ENCODE data around the gene PLXDC2.

Gene PLXDC2

GRCh38 chr10:20073167-20073566 is 256.9 kb downstream of the PLXDC2 start:
- Histone ChIP-seq H3K4me3 (ENCODE audit: low read length) (no peak overlapping the region), H3K9me3 (ENCODE audit: control insufficient read depth, insufficient read depth, low read length) (no peaks in the 10 kb centered on the region), H3K4me1 (ENCODE audit: control insufficient read depth, insufficient read depth, low read length) (no peaks in the 10 kb centered on the region), H3K27me3 (ENCODE audit: control insufficient read depth, insufficient read depth, low read length) (no peaks in the 10 kb centered on the region), H3K36me3 (ENCODE audit: control insufficient read depth, insufficient read depth, low read length) (no peaks in the 10 kb centered on the region), H3K27ac (ENCODE audit: low read length) (no peak overlapping the region)
- DNase-seq (ENCODE audit: low read depth, low spot score), result no peak
- no CpG with 5 or more reads among the region's 2 CpGs for WGBS (ENCODE audit: insufficient coverage, insufficient read length)

- H3K4me3 ChIP-seq (ENCODE audit: low read length), result no peak overlapping the region
- no peaks in the 10 kb centered on the region for H3K27me3 ChIP-seq (ENCODE audit: control insufficient read depth, insufficient read depth, low read length)
- H3K4me1 ChIP-seq (ENCODE audit: control insufficient read depth, insufficient read depth, low read length), result no peaks in the 10 kb centered on the region
- WGBS (ENCODE audit: insufficient coverage, insufficient read length), result no CpG with 5 or more reads among the region's 1 CpG
- no peaks in the 10 kb centered on the region for H3K9me3 ChIP-seq (ENCODE audit: control insufficient read depth, insufficient read depth, low read length)
- H3K27ac ChIP-seq (ENCODE audit: low read length), result no peak overlapping the region
- no peaks in the 10 kb centered on the region for H3K36me3 ChIP-seq (ENCODE audit: control insufficient read depth, insufficient read depth, low read length)
- DNase-seq (ENCODE audit: low read depth, low spot score), result no peak
These were observed 259.5 kb downstream of the PLXDC2 start for GRCh38 chr10:20075713-20076112.

- WGBS (ENCODE audit: insufficient coverage, insufficient read length), result no CpG with 5 or more reads among the region's 2 CpGs
- Histone ChIP-seq H3K27ac (ENCODE audit: low read length) (no peak overlapping the region), H3K27me3 (ENCODE audit: control insufficient read depth, insufficient read depth, low read length) (no peaks in the 10 kb centered on the region), H3K4me3 (ENCODE audit: low read length) (no peak overlapping the region), H3K4me1 (ENCODE audit: control insufficient read depth, insufficient read depth, low read length) (no peaks in the 10 kb centered on the region), H3K9me3 (ENCODE audit: control insufficient read depth, insufficient read depth, low read length) (no peaks in the 10 kb centered on the region), H3K36me3 (ENCODE audit: control insufficient read depth, insufficient read depth, low read length) (no peaks in the 10 kb centered on the region)
- no peak for DNase-seq (ENCODE audit: low read depth, low spot score)
These were observed 268.2 kb downstream of the PLXDC2 start for GRCh38 chr10:20084451-20084850.

- no peak overlapping the region for H3K4me3 ChIP-seq (ENCODE audit: low read length)
- H3K4me1 ChIP-seq (ENCODE audit: control insufficient read depth, insufficient read depth, low read length), result no peaks in the 10 kb centered on the region
- H3K27me3 ChIP-seq (ENCODE audit: control insufficient read depth, insufficient read depth, low read length), result no peaks in the 10 kb centered on the region
- H3K36me3 ChIP-seq (ENCODE audit: control insufficient read depth, insufficient read depth, low read length), result no peaks in the 10 kb centered on the region
- H3K27ac ChIP-seq (ENCODE audit: low read length), result no peak overlapping the region
- H3K9me3 ChIP-seq (ENCODE audit: control insufficient read depth, insufficient read depth, low read length), result no peaks in the 10 kb centered on the region
- DNase-seq (ENCODE audit: low read depth, low spot score), result no peak
- no CpG with 5 or more reads among the region's 5 CpGs for WGBS (ENCODE audit: insufficient coverage, insufficient read length)
These were observed 268.9 kb downstream of the PLXDC2 start for GRCh38 chr10:20085115-20085514.

- no peak overlapping the region for H3K4me3 ChIP-seq (ENCODE audit: low read length)
- H3K27me3 ChIP-seq (ENCODE audit: control insufficient read depth, insufficient read depth, low read length), result no peaks in the 10 kb centered on the region
- H3K9me3 ChIP-seq (ENCODE audit: control insufficient read depth, insufficient read depth, low read length), result no peaks in the 10 kb centered on the region
- H3K36me3 ChIP-seq (ENCODE audit: control insufficient read depth, insufficient read depth, low read length), result no peaks in the 10 kb centered on the region
- no peak for DNase-seq (ENCODE audit: low read depth, low spot score)
- H3K27ac ChIP-seq (ENCODE audit: low read length), result no peak overlapping the region
- H3K4me1 ChIP-seq (ENCODE audit: control insufficient read depth, insufficient read depth, low read length), result no peaks in the 10 kb centered on the region
- no CpG with 5 or more reads among the region's 2 CpGs for whole genome bisulfite sequencing (ENCODE audit: insufficient coverage, insufficient read length)
These were observed 271.1 kb downstream of the PLXDC2 start for GRCh38 chr10:20087353-20087752.

GRCh38 chr10:20088061-20088701 is 271.9 kb downstream of the PLXDC2 start:
- Histone ChIP-seq H3K9me3 (ENCODE audit: control insufficient read depth, insufficient read depth, low read length) (no peaks in the 10 kb centered on the region), H3K4me3 (ENCODE audit: low read length) (no peak overlapping the region), H3K27ac (ENCODE audit: low read length) (no peak overlapping the region), H3K27me3 (ENCODE audit: control insufficient read depth, insufficient read depth, low read length) (no peaks in the 10 kb centered on the region), H3K36me3 (ENCODE audit: control insufficient read depth, insufficient read depth, low read length) (no peaks in the 10 kb centered on the region), H3K4me1 (ENCODE audit: control insufficient read depth, insufficient read depth, low read length) (no peaks in the 10 kb centered on the region)
- DNase-seq (ENCODE audit: low read depth, low spot score), result no peak
- WGBS (ENCODE audit: insufficient coverage, insufficient read length), result no CpG with 5 or more reads among the region's 1 CpG

- no CpG with 5 or more reads among the region's 3 CpGs for WGBS (ENCODE audit: insufficient coverage, insufficient read length)
- H3K9me3 ChIP-seq (ENCODE audit: control insufficient read depth, insufficient read depth, low read length), result no peaks in the 10 kb centered on the region
- H3K4me1 ChIP-seq (ENCODE audit: control insufficient read depth, insufficient read depth, low read length), result no peaks in the 10 kb centered on the region
- no peak overlapping the region for H3K27ac ChIP-seq (ENCODE audit: low read length)
- no peak for DNase-seq (ENCODE audit: low read depth, low spot score)
- H3K36me3 ChIP-seq (ENCODE audit: control insufficient read depth, insufficient read depth, low read length), result no peaks in the 10 kb centered on the region
- H3K4me3 ChIP-seq (ENCODE audit: low read length), result no peak overlapping the region
- no peaks in the 10 kb centered on the region for H3K27me3 ChIP-seq (ENCODE audit: control insufficient read depth, insufficient read depth, low read length)
These were observed 273.6 kb downstream of the PLXDC2 start for GRCh38 chr10:20089879-20090278.

- DNase-seq (ENCODE audit: low read depth, low spot score), result no peak
These were observed 274.6 kb downstream of the PLXDC2 start for GRCh38 chr10:20090831-20091230.

GRCh38 chr10:20091698-20092097 is 275.5 kb downstream of the PLXDC2 start:
- Histone ChIP-seq H3K36me3 (ENCODE audit: control insufficient read depth, insufficient read depth, low read length) (no peaks in the 10 kb centered on the region), H3K27ac (ENCODE audit: low read length) (no peak overlapping the region), H3K27me3 (ENCODE audit: control insufficient read depth, insufficient read depth, low read length) (no peaks in the 10 kb centered on the region), H3K4me3 (ENCODE audit: low read length) (no peak overlapping the region), H3K9me3 (ENCODE audit: control insufficient read depth, insufficient read depth, low read length) (no peaks in the 10 kb centered on the region), H3K4me1 (ENCODE audit: control insufficient read depth, insufficient read depth, low read length) (no peaks in the 10 kb centered on the region)
- WGBS (ENCODE audit: insufficient coverage, insufficient read length), result no CpG with 5 or more reads among the region's 5 CpGs
- DNase-seq (ENCODE audit: low read depth, low spot score), result no peak

More at GRCh38 chr10:20090831-20091230, 274.6 kb downstream of the PLXDC2 start:
- Histone ChIP-seq H3K27me3 (ENCODE audit: control insufficient read depth, insufficient read depth, low read length) (no peaks in the 10 kb centered on the region), H3K36me3 (ENCODE audit: control insufficient read depth, insufficient read depth, low read length) (no peaks in the 10 kb centered on the region), H3K27ac (ENCODE audit: low read length) (no peak overlapping the region), H3K9me3 (ENCODE audit: control insufficient read depth, insufficient read depth, low read length) (no peaks in the 10 kb centered on the region), H3K4me1 (ENCODE audit: control insufficient read depth, insufficient read depth, low read length) (no peaks in the 10 kb centered on the region), H3K4me3 (ENCODE audit: low read length) (no peak overlapping the region)
- no CpG with 5 or more reads among the region's 3 CpGs for WGBS (ENCODE audit: insufficient coverage, insufficient read length)

- no peak overlapping the region for H3K27ac ChIP-seq (ENCODE audit: low read length)
- no peaks in the 10 kb centered on the region for H3K4me1 ChIP-seq (ENCODE audit: control insufficient read depth, insufficient read depth, low read length)
- no peaks in the 10 kb centered on the region for H3K36me3 ChIP-seq (ENCODE audit: control insufficient read depth, insufficient read depth, low read length)
- H3K27me3 ChIP-seq (ENCODE audit: control insufficient read depth, insufficient read depth, low read length), result no peaks in the 10 kb centered on the region
- DNase-seq (ENCODE audit: low read depth, low spot score), result no peak
- no peak overlapping the region for H3K4me3 ChIP-seq (ENCODE audit: low read length)
- no CpG with 5 or more reads among the region's 5 CpGs for WGBS (ENCODE audit: insufficient coverage, insufficient read length)
- H3K9me3 ChIP-seq (ENCODE audit: control insufficient read depth, insufficient read depth, low read length), result no peaks in the 10 kb centered on the region
These were observed 277.4 kb downstream of the PLXDC2 start for GRCh38 chr10:20093600-20093999.

GRCh38 chr10:20094226-20094976 is 278.2 kb downstream of the PLXDC2 start:
- Histone ChIP-seq H3K27ac (ENCODE audit: low read length) (no peak overlapping the region), H3K4me3 (ENCODE audit: low read length) (no peak overlapping the region), H3K27me3 (ENCODE audit: control insufficient read depth, insufficient read depth, low read length) (no peaks in the 10 kb centered on the region), H3K4me1 (ENCODE audit: control insufficient read depth, insufficient read depth, low read length) (no peaks in the 10 kb centered on the region), H3K9me3 (ENCODE audit: control insufficient read depth, insufficient read depth, low read length) (no peaks in the 10 kb centered on the region), H3K36me3 (ENCODE audit: control insufficient read depth, insufficient read depth, low read length) (no peaks in the 10 kb centered on the region)
- whole genome bisulfite sequencing (ENCODE audit: insufficient coverage, insufficient read length), result no CpG with 5 or more reads among the region's 5 CpGs
- DNase-seq (ENCODE audit: low read depth, low spot score), result no peak

Measured in iPS DF 6.9 (cell line).